ENCODE data around the gene TMEM178A. TPM values are rescaled to one million over a fixed set of nuclear protein-coding genes. Genes with fewer than 3 reads are reported as not detected.

Gene TMEM178A
- total RNA-seq, 1 experiment from 2014 or later, result 7.5 TPM

DNA sequence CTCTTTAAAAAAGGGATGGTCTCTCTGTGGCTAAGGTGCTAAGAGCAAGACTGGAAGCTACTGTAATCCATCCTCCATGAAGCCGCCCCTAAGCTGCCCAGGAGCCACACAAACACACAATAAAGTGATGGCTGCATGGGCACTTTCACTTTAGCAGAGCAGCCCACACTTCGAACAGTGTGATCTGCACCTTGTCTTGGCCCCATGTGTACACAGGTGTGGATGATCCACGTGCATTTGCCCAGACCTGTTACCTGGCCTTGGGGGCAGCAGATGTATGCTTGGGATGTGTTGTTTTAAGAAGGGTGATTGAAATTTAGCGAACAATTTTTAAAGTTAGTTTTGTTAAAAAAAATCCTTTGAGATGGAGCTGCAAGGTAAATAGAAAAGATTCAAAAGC lies 39.9 kb downstream of the TMEM178A start:
- no peak overlapping the region for H3K4me3 Mint-ChIP-seq
- H3K9me3 Mint-ChIP-seq, result peaks cover 17 to 20% of the 10 kb centered on the region in 2 experiments
- Histone ChIP-seq H3T11ph (ENCODE audit: low read length) (no peak overlapping the region), H3K4ac (ENCODE audit: low read depth, low read length) (no peak overlapping the region), H3K14ac (ENCODE audit: insufficient read depth, low read length) (no peak overlapping the region), H2AK5ac (ENCODE audit: insufficient read length, low read length) (no peak overlapping the region), H2BK12ac (ENCODE audit: insufficient read length, low read depth, low read length) (no peak overlapping the region), H3K18ac (ENCODE audit: insufficient read length, low read depth, low read length) (no peak overlapping the region), H2BK5ac (ENCODE audit: insufficient read length, low read length) (no peak overlapping the region), H4K8ac (replicated peaks; ENCODE audit: insufficient read length, low read depth, low read length) (no peak overlapping the region), H4K91ac (ENCODE audit: insufficient read length, low read depth, low read length) (no peak overlapping the region), H3K27ac (ENCODE audit: insufficient read length, low read depth, low read length) (no peak overlapping the region), H2BK15ac (ENCODE audit: low read depth, low read length) (no peak overlapping the region), H2BK120ac (ENCODE audit: low read depth, low read length, poor library complexity, severe bottlenecking) (no peak overlapping the region), H3K9ac (ENCODE audit: extremely low read depth, insufficient read length, low read length) (no peak overlapping the region), H3K4me1 (ENCODE audit: insufficient read depth, low read length) (no peaks in the 10 kb centered on the region), H3K4me2 (ENCODE audit: insufficient read depth, insufficient read length, low read length) (no peak overlapping the region), H3K79me1 (ENCODE audit: insufficient read depth, low read depth, low read length, poor library complexity, severe bottlenecking) (no peaks in the 10 kb centered on the region), H3K23me2 (ENCODE audit: insufficient read length, low read depth, low read length, poor library complexity, severe bottlenecking) (no peaks in the 10 kb centered on the region), H4K5ac (ENCODE audit: insufficient read length, low read depth, low read length) (no peak overlapping the region), H2BK20ac (ENCODE audit: low read depth, low read length, poor library complexity, severe bottlenecking) (no peak overlapping the region), H2AFZ (ENCODE audit: low read length) (no peak overlapping the region), H3K27me3 (ENCODE audit: insufficient read depth, low read length) (no peaks in the 10 kb centered on the region), H3K79me2 (ENCODE audit: insufficient read depth, low read length) (no peaks in the 10 kb centered on the region), H4K20me1 (ENCODE audit: control insufficient read depth, insufficient read depth, insufficient read length) (no peaks in the 10 kb centered on the region), H3K9me3 (ENCODE audit: control insufficient read depth, low read depth, low read length) (peaks cover 5% of the 10 kb centered on the region), H3K56ac (ENCODE audit: insufficient read length, low read depth, low read length) (no peak overlapping the region), H3K23ac (ENCODE audit: insufficient read length, low read depth, low read length) (no peak overlapping the region)
- TF ChIP-seq, protein P1, sequence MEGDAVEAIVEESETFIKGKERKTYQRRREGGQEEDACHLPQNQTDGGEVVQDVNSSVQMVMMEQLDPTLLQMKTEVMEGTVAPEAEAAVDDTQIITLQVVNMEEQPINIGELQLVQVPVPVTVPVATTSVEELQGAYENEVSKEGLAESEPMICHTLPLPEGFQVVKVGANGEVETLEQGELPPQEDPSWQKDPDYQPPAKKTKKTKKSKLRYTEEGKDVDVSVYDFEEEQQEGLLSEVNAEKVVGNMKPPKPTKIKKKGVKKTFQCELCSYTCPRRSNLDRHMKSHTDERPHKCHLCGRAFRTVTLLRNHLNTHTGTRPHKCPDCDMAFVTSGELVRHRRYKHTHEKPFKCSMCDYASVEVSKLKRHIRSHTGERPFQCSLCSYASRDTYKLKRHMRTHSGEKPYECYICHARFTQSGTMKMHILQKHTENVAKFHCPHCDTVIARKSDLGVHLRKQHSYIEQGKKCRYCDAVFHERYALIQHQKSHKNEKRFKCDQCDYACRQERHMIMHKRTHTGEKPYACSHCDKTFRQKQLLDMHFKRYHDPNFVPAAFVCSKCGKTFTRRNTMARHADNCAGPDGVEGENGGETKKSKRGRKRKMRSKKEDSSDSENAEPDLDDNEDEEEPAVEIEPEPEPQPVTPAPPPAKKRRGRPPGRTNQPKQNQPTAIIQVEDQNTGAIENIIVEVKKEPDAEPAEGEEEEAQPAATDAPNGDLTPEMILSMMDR (conservative IDR thresholded peaks at IDR 0.05), result no peak
- H3K36me3 Mint-ChIP-seq (ENCODE audit: insufficient read depth in 1 of 3, low read depth in 3 of 3), result peaks cover 9 to 24% (median 21%) of the 10 kb centered on the region in 3 experiments
- DNase-seq, result no peak
- 100% methylated on average over 1 of the region's 4 CpGs for WGBS (ENCODE audit: extremely low coverage, insufficient read length, low lambda C conversion rate)
- H3K27me3 Mint-ChIP-seq (ENCODE audit: low read depth), result no peaks in the 10 kb centered on the region
- H3K27ac Mint-ChIP-seq, result no peak overlapping the region
- H3K4me1 Mint-ChIP-seq, result no peaks in the 10 kb centered on the region

Measured in H9 (cell line).